ENCODE data around the gene PDE10A. TPM values are rescaled to one million over a fixed set of nuclear protein-coding genes. Genes with fewer than 3 reads are reported as not detected.

Gene PDE10A
- total RNA-seq, 1 donor from 2014 or later = 6.0 TPM

GRCh38 chr6:165551828-165552227, 111.2 kb downstream of the PDE10A start:
- DNase-seq = no peak
- no peak overlapping the region for H3K4me3 ChIP-seq
- TF ChIP-seq, protein P1, sequence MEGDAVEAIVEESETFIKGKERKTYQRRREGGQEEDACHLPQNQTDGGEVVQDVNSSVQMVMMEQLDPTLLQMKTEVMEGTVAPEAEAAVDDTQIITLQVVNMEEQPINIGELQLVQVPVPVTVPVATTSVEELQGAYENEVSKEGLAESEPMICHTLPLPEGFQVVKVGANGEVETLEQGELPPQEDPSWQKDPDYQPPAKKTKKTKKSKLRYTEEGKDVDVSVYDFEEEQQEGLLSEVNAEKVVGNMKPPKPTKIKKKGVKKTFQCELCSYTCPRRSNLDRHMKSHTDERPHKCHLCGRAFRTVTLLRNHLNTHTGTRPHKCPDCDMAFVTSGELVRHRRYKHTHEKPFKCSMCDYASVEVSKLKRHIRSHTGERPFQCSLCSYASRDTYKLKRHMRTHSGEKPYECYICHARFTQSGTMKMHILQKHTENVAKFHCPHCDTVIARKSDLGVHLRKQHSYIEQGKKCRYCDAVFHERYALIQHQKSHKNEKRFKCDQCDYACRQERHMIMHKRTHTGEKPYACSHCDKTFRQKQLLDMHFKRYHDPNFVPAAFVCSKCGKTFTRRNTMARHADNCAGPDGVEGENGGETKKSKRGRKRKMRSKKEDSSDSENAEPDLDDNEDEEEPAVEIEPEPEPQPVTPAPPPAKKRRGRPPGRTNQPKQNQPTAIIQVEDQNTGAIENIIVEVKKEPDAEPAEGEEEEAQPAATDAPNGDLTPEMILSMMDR (IDR thresholded peaks at IDR 0.05) = no peak
- intact Hi-C loops (cut with DNase I) = no loop called here
- no peak overlapping the region for H3K27ac ChIP-seq
- no peak for ATAC-seq
- H3K4me1 ChIP-seq = no peaks in the 10 kb centered on the region
- no peaks in the 10 kb centered on the region for H3K9me3 ChIP-seq
- H3K36me3 ChIP-seq = no peaks in the 10 kb centered on the region
- H3K27me3 ChIP-seq = no peaks in the 10 kb centered on the region

DNA sequence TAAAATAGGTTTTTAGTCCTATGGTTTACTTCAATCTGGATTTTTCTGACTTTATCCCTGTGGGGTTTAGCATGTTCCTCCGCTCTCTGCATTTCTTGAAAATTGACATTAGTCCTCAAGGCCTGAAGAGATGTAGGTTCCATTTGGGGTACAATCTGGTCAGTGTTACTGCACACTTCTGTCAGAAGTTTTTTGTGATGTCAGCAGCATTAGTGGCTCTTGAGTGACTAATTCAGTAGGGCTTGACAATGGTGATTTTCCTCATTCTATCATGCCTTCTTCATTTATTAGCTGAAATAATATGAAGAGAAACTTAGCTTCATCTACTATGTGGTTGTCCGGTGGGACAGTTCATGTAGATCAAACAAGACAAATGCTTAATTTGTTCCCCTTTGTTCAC, 114.6 kb downstream of the PDE10A start:
- H3K4me3 ChIP-seq = no peak overlapping the region
- no peaks in the 10 kb centered on the region for H3K9me3 ChIP-seq
- no peaks in the 10 kb centered on the region for H3K27me3 ChIP-seq
- H3K4me1 ChIP-seq = no peaks in the 10 kb centered on the region
- no peak for DNase-seq
- no peak for ATAC-seq
- TF ChIP-seq, protein P1 (IDR thresholded peaks at IDR 0.05) = no peak
- intact Hi-C loops (cut with DNase I) = no loop called here
- no peak overlapping the region for H3K27ac ChIP-seq
- no peaks in the 10 kb centered on the region for H3K36me3 ChIP-seq

- H3K36me3 ChIP-seq = no peaks in the 10 kb centered on the region
- no peak for ATAC-seq
- intact Hi-C loops (cut with DNase I) = no loop called here
- TF ChIP-seq, protein P1 (IDR thresholded peaks at IDR 0.05) = no peak
- no peaks in the 10 kb centered on the region for H3K9me3 ChIP-seq
- H3K27ac ChIP-seq = no peak overlapping the region
- H3K4me3 ChIP-seq = no peak overlapping the region
- no peak for DNase-seq
- H3K4me1 ChIP-seq = no peaks in the 10 kb centered on the region
- H3K27me3 ChIP-seq = no peaks in the 10 kb centered on the region
Measured at GRCh38 chr6:165545806-165546205, 117.2 kb downstream of the PDE10A start.

- Histone ChIP-seq H3K27me3 (no peaks in the 10 kb centered on the region), H3K4me1 (no peaks in the 10 kb centered on the region), H3K27ac (no peak overlapping the region), H3K4me3 (no peak overlapping the region), H3K9me3 (no peaks in the 10 kb centered on the region), H3K36me3 (no peaks in the 10 kb centered on the region)
- TF ChIP-seq, protein P1 (IDR thresholded peaks at IDR 0.05) = no peak
- DNase-seq (no peak), ATAC-seq (no peak)
- intact Hi-C loops (cut with DNase I) = no loop called here
Measured at GRCh38 chr6:165543781-165544180, 119.3 kb downstream of the PDE10A start.

- intact Hi-C loops (cut with DNase I) = no loop called here
- DNase-seq (no peak), ATAC-seq (no peak)
- H3K27ac ChIP-seq = no peak overlapping the region
- no peaks in the 10 kb centered on the region for H3K27me3 ChIP-seq
- no peak overlapping the region for H3K4me3 ChIP-seq
- H3K9me3 ChIP-seq = no peaks in the 10 kb centered on the region
- H3K36me3 ChIP-seq = no peaks in the 10 kb centered on the region
- TF ChIP-seq, protein P1 (IDR thresholded peaks at IDR 0.05) = no peak
- H3K4me1 ChIP-seq = no peaks in the 10 kb centered on the region
Measured at GRCh38 chr6:165536911-165537310, 126.1 kb downstream of the PDE10A start.

DNA sequence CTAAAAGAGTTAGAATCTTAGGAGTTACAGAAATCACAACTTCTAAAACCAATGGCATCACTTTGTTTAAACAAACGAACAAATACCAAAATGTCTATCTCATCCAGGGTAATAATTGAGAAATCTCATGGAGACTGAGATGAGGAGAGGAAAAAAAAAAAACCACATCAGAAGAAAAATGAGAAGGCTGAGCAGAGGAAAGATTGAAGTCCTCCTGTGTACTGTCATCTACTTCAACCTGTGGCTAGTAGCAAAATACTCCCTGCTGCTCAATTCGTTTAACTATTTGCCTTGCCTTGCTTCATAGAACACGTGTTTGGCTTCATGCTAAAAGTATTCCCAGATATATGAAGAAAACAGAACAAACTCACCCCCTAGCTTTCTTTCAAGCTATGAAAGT, 143.7 kb downstream of the PDE10A start:
- no peaks in the 10 kb centered on the region for H3K27me3 ChIP-seq
- H3K27ac ChIP-seq = no peak overlapping the region
- TF ChIP-seq, protein P1 (IDR thresholded peaks at IDR 0.05) = no peak
- H3K4me1 ChIP-seq = no peaks in the 10 kb centered on the region
- intact Hi-C loops (cut with DNase I) = no loop called here
- no peak for DNase-seq
- no peak overlapping the region for H3K4me3 ChIP-seq
- no peaks in the 10 kb centered on the region for H3K9me3 ChIP-seq
- no peak for ATAC-seq
- no peaks in the 10 kb centered on the region for H3K36me3 ChIP-seq

Data from upper lobe of right lung (tissue), 1 donor.